SK-N-SH treated with all-trans-retinoic acid at 6 μM for 48 hours (cell line): ENCODE results near the gene ZBTB40.

ENCODE experiments used
- ARNTL ChIP-seq: fragments of 450-650 bp; formaldehyde crosslinking; IDR thresholded peaks from 2 replicates; pipeline ENCODE4 v1.5.0; 2020; ENCODE audit warnings: low read depth, mild to moderate bottlenecking, moderate library complexity, borderline replicate concordance
- CREB5 ChIP-seq: fragments of 250-450 bp; sonication (Bioruptor Pico); IDR thresholded peaks from 2 replicates; pipeline ENCODE4 v1.5.1; 2020; ENCODE audit warnings: low read depth, mild to moderate bottlenecking, moderate library complexity
- CSDC2 ChIP-seq: fragments of 250-450 bp; sonication (Bioruptor Pico); IDR thresholded peaks from 2 replicates; pipeline ENCODE4 v1.5.0; 2020; ENCODE audit warnings: mild to moderate bottlenecking, moderate library complexity
- ESRRG ChIP-seq: fragments of 250-450 bp; sonication (Bioruptor Pico); IDR thresholded peaks from 2 replicates; pipeline ENCODE4 v1.6.1; 2021; ENCODE audit warnings: mild to moderate bottlenecking
- OSR1 ChIP-seq: fragments of 250-450 bp; sonication (Bioruptor Pico); IDR thresholded peaks from 2 replicates; pipeline ENCODE4 v1.8.0; 2022; ENCODE audit warnings: moderate library complexity, mild to moderate bottlenecking, inconsistent platforms
- POU6F1 ChIP-seq: fragments of 250-450 bp; sonication (Bioruptor Pico); IDR thresholded peaks from 2 replicates; pipeline ENCODE4 v1.8.0; 2021; ENCODE audit warnings: low read depth, mild to moderate bottlenecking, moderate library complexity, borderline replicate concordance
- PPARA ChIP-seq: fragments of 250-450 bp; sonication (Bioruptor Pico); IDR thresholded peaks from 2 replicates; pipeline ENCODE4 v1.5.0; 2020; ENCODE audit warnings: mild to moderate bottlenecking, borderline replicate concordance
- RARB ChIP-seq: fragments of 250-450 bp; sonication (Bioruptor Pico); IDR thresholded peaks from 2 replicates; pipeline ENCODE4 v1.8.0; 2021; ENCODE audit warnings: mild to moderate bottlenecking, moderate library complexity
- TCF4 ChIP-seq: fragments of 250-450 bp; sonication (Bioruptor Pico); IDR thresholded peaks from 2 replicates; pipeline ENCODE4 v1.8.0; 2021; ENCODE audit warnings: mild to moderate bottlenecking, moderate library complexity, borderline replicate concordance
- ZFP30 ChIP-seq: fragments of 450-650 bp; formaldehyde crosslinking; IDR thresholded peaks from 2 replicates; pipeline ENCODE4 v1.5.0; 2022; ENCODE audit warnings: mild to moderate bottlenecking, moderate library complexity
- ZNF70 ChIP-seq: fragments of 450-650 bp; formaldehyde crosslinking; IDR thresholded peaks from 2 replicates; pipeline ENCODE4 v1.5.0; 2020; ENCODE audit warnings: mild to moderate bottlenecking, moderate library complexity
- TF ChIP-seq, protein P1 (sequence below): fragments of 250-450 bp; sonication (Bioruptor Pico); IDR thresholded peaks from 2 replicates; pipeline ENCODE4 v1.8.0; 2020; ENCODE audit warnings: mild to moderate bottlenecking, moderate library complexity, borderline replicate concordance
- TF ChIP-seq, protein P2 (sequence below): fragments of 250-450 bp; sonication (Bioruptor Pico); IDR thresholded peaks from 2 replicates; pipeline ENCODE4 v1.5.0; 2020; ENCODE audit warnings: mild to moderate bottlenecking, moderate library complexity

DNA sequence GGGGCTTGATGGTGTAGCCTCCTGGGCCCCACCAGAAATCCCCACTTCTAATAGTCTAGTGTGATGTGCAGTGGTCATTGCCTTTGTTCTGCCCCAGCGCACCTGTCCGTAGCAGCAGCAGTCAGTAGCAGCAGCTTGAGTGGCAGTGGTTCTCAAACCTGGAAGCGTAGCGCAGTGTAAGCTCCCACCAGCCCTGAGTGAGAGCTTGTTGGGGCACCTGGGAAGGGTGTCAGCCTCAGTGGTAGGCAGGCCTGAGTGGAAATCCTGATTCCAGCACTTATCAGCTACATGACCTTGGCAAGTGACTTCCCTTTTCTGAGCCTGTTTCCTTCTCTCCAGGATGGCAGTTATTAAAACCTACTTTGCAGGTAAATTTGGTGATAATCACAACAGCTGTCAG is 70.0 kb downstream of the ZBTB40 start:
- TF ChIP-seq ARNTL (CRISPR knock-in tag) (no peak), ESRRG (CRISPR knock-in tag) (no peak), OSR1 (no peak), POU6F1 (no peak), ZNF70 (CRISPR knock-in tag) (no peak), CSDC2 (CRISPR knock-in tag) (no peak), PPARA (CRISPR knock-in tag) (no peak), RARB (CRISPR knock-in tag) (no peak), TCF4 (CRISPR knock-in tag) (no peak), CREB5 (no peak), ZFP30 (no peak)
- TF ChIP-seq, protein P1, sequence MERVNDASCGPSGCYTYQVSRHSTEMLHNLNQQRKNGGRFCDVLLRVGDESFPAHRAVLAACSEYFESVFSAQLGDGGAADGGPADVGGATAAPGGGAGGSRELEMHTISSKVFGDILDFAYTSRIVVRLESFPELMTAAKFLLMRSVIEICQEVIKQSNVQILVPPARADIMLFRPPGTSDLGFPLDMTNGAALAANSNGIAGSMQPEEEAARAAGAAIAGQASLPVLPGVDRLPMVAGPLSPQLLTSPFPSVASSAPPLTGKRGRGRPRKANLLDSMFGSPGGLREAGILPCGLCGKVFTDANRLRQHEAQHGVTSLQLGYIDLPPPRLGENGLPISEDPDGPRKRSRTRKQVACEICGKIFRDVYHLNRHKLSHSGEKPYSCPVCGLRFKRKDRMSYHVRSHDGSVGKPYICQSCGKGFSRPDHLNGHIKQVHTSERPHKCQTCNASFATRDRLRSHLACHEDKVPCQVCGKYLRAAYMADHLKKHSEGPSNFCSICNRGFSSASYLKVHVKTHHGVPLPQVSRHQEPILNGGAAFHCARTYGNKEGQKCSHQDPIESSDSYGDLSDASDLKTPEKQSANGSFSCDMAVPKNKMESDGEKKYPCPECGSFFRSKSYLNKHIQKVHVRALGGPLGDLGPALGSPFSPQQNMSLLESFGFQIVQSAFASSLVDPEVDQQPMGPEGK = no peak
- TF ChIP-seq, protein P2, sequence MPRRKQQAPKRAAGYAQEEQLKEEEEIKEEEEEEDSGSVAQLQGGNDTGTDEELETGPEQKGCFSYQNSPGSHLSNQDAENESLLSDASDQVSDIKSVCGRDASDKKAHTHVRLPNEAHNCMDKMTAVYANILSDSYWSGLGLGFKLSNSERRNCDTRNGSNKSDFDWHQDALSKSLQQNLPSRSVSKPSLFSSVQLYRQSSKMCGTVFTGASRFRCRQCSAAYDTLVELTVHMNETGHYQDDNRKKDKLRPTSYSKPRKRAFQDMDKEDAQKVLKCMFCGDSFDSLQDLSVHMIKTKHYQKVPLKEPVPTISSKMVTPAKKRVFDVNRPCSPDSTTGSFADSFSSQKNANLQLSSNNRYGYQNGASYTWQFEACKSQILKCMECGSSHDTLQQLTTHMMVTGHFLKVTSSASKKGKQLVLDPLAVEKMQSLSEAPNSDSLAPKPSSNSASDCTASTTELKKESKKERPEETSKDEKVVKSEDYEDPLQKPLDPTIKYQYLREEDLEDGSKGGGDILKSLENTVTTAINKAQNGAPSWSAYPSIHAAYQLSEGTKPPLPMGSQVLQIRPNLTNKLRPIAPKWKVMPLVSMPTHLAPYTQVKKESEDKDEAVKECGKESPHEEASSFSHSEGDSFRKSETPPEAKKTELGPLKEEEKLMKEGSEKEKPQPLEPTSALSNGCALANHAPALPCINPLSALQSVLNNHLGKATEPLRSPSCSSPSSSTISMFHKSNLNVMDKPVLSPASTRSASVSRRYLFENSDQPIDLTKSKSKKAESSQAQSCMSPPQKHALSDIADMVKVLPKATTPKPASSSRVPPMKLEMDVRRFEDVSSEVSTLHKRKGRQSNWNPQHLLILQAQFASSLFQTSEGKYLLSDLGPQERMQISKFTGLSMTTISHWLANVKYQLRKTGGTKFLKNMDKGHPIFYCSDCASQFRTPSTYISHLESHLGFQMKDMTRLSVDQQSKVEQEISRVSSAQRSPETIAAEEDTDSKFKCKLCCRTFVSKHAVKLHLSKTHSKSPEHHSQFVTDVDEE (CRISPR knock-in tag) = no peak
